Type B pancreatic cell (in vitro differentiated cells): ENCODE results near the gene TMEM117. TPM values are rescaled to one million over a fixed set of nuclear protein-coding genes. Genes with fewer than 3 reads are reported as not detected.

Experiments used
- DNase-seq: peaks from one replicate; pipeline ENCODE4 v3.0.0; 2021; ENCODE audit warnings: mixed read lengths; ENCODE audit not compliant: unreplicated experiment; ENCODE audit errors: extremely low spot score
- H3K27ac Mint-ChIP-seq: 2 replicates; pipeline ENCODE4 v1.8.0; 2021; ENCODE audit warnings: mild to moderate bottlenecking, mixed read lengths
- H3K27me3 Mint-ChIP-seq: 2 replicates; pipeline ENCODE4 v1.8.0; 2021; ENCODE audit warnings: mixed read lengths
- H3K36me3 Mint-ChIP-seq: 2 replicates; pipeline ENCODE4 v1.8.0; 2021; ENCODE audit warnings: mixed read lengths
- H3K4me1 Mint-ChIP-seq: one replicate; pipeline ENCODE4 v1.8.0; 2021; ENCODE audit warnings: mixed read lengths; ENCODE audit not compliant: unreplicated experiment
- H3K4me3 Mint-ChIP-seq: 2 replicates; pipeline ENCODE4 v1.8.0; 2021; ENCODE audit warnings: mild to moderate bottlenecking, mixed read lengths
- H3K9me3 Mint-ChIP-seq: 2 replicates; pipeline ENCODE4 v1.8.0; 2021; ENCODE audit warnings: mixed read lengths
- CTCF ChIP-seq: fragments of 200-600 bp; sonication (generic); conservative IDR thresholded peaks from 2 replicates; pipeline ENCODE4 v1.5.0; 2021; ENCODE audit warnings: antibody characterized with exemption, mild to moderate bottlenecking
- total RNA-seq: library from RNA; stranded (reverse); gene quantifications from 2 replicates; pipeline ENCODE4 v1.2.1, GENCODE V29; 2021; ENCODE audit warnings: low replicate concordance

The TMEM117 gene
- total RNA-seq, 1 donor from 2014 or later: 14.3 TPM

DNA sequence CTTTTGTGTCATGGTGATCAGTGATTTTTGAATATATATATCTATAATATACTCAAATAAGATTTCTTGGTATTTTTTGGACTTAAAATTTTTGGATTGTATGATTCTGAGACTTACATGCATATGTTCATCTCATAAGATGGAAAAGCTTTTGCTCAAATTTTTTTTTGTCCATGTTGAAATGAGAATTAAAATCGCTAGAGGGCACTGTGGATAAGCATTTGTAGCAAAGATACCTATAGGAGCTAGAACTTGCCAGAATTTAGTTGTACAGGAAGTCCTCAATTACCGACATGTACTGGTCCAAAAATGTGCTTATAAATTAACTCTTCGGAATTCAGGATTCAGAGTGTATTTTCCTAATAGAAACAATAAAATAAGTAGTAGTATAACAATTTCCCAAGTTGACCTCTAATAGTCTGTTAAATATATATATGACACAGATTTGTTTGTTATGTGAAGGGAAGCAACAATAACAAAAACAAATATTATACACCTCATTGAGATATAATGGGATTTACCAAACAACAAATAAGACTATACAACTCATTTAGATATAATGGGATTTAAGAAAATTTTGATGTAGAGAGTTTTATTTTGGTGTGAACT lies 179.6 kb downstream of the TMEM117 start:
- no peaks in the 10 kb centered on the region for H3K36me3 Mint-ChIP-seq
- H3K9me3 Mint-ChIP-seq: no peaks in the 10 kb centered on the region
- H3K4me3 Mint-ChIP-seq: no peak overlapping the region
- no peak for DNase-seq
- no peaks in the 10 kb centered on the region for H3K27me3 Mint-ChIP-seq
- H3K4me1 Mint-ChIP-seq: no peaks in the 10 kb centered on the region
- TF ChIP-seq CTCF: peak; percentile 84
- no peak overlapping the region for H3K27ac Mint-ChIP-seq

DNA sequence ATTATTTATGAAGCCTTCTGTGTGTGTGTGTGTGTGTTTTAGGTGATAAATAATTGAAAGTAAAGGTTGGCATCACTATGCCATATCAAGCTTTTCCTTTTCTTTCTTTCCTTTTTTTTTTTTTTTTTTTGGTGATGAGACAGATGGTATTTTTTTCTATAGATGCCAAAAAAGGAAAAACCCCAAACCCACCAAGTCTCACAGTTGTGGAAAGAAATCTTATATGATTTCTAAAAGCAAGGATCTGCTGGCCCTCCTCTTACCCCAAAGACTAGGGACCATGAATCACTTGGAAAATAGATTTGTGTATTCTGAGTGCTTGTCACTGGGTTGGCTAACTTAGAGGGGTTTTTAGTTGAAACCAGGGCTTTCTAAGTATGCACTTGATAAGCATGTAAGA lies 181.3 kb downstream of the TMEM117 start:
- Mint-ChIP-seq H3K36me3 (peaks cover under 1% of the 10 kb centered on the region), H3K9me3 (no peaks in the 10 kb centered on the region), H3K4me3 (no peak overlapping the region), H3K27me3 (no peaks in the 10 kb centered on the region), H3K4me1 (no peaks in the 10 kb centered on the region), H3K27ac (no peak overlapping the region)
- no peak for DNase-seq
- TF ChIP-seq CTCF: no peak

DNA sequence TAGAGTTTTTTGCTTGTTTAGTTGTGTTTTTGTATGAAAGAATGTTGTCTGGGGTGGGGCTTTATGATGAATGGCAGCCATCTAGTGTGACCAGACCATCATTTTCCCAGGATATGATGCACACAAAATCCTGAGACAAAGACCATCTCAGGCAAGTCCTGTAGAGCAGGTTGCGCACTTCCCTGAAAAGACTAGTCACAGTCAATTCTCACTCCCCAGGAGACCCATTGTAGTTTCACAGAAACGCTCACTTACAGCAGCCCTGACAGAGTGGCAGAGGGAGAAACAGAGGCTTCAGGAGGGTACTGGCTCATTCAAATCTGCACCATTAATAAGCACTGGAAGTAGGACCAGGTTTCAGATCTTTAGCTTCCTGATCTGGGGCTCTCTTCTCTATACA lies 183.2 kb downstream of the TMEM117 start:
- TF ChIP-seq CTCF: no peak
- H3K9me3 Mint-ChIP-seq: no peaks in the 10 kb centered on the region
- no peak overlapping the region for H3K4me3 Mint-ChIP-seq
- H3K27ac Mint-ChIP-seq: peak overlapping the region; percentile 67
- H3K36me3 Mint-ChIP-seq: peaks cover 5% of the 10 kb centered on the region
- no peaks in the 10 kb centered on the region for H3K27me3 Mint-ChIP-seq
- DNase-seq: no peak
- no peaks in the 10 kb centered on the region for H3K4me1 Mint-ChIP-seq

GRCh38 chr12:44020555-44020954 lies 184.7 kb downstream of the TMEM117 start:
- Mint-ChIP-seq H3K27ac (no peak overlapping the region), H3K4me3 (no peak overlapping the region), H3K36me3 (peaks cover 5% of the 10 kb centered on the region), H3K27me3 (no peaks in the 10 kb centered on the region), H3K9me3 (no peaks in the 10 kb centered on the region), H3K4me1 (no peaks in the 10 kb centered on the region)
- no peak for TF ChIP-seq CTCF
- no peak for DNase-seq

DNA sequence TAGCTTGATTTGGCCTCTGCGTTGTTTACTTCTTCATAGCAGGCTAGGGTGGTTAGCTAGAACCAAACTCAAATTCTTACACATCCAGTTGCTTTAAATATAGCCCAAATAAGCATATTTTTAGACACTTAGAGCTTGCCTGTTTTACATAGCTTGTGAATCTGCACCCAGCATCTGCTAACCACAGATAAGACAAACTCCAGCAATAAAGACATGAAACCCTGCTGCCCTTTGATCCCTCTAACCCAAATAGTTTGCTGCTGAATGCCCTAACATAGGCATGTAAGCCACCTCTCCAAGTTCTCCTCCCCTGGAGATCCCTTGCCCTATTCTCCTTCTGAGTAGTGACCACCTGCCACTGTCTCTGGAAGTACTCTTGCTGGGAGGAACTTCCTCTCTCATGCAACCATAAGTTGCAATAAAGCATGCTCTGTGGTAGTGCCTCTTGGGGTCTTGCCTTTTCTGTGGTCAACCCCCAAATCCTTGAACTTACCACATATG lies 185.6 kb downstream of the TMEM117 start:
- H3K4me1 Mint-ChIP-seq: no peaks in the 10 kb centered on the region
- H3K27ac Mint-ChIP-seq: no peak overlapping the region
- no peak overlapping the region for H3K4me3 Mint-ChIP-seq
- no peaks in the 10 kb centered on the region for H3K27me3 Mint-ChIP-seq
- TF ChIP-seq CTCF: no peak
- peaks cover 5% of the 10 kb centered on the region for H3K36me3 Mint-ChIP-seq
- no peaks in the 10 kb centered on the region for H3K9me3 Mint-ChIP-seq
- no peak for DNase-seq
